ENCODE data around the gene GNG2. TPM values are rescaled to one million over a fixed set of nuclear protein-coding genes. Genes with fewer than 3 reads are reported as not detected.

GNG2 gene
- total and polyA plus RNA-seq, 2 experiments from 2014 or later, result 5.0 to 13.7 TPM

DNA sequence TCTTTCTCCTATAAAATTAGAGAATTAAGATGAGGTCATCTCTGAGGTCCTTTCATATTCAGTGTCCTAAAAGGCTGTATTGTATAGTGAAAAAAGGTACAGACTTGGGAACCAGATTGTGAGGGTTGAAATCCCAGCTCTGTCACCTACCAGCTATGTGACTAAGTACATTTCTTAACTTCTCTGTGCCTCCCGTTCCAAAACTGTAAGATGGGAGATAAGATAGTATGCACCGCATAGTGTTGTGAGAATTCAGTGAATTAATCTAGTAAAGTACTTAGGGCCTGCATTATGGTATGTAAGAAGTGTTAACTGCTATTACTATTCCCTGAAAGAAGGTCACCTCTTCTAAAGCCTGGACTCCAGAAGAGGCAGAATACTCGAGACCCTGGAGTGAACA is 60.6 kb downstream of the GNG2 start:
- TF ChIP-seq EZH2 (IDR thresholded peaks at IDR 0.05; ENCODE audit: borderline replicate concordance) (no peak), EZH2phosphoT487 (IDR thresholded peaks at IDR 0.05; ENCODE audit: low read depth, severe bottlenecking, unreplicated experiment) (no peak)
- TF ChIP-seq, protein P1, sequence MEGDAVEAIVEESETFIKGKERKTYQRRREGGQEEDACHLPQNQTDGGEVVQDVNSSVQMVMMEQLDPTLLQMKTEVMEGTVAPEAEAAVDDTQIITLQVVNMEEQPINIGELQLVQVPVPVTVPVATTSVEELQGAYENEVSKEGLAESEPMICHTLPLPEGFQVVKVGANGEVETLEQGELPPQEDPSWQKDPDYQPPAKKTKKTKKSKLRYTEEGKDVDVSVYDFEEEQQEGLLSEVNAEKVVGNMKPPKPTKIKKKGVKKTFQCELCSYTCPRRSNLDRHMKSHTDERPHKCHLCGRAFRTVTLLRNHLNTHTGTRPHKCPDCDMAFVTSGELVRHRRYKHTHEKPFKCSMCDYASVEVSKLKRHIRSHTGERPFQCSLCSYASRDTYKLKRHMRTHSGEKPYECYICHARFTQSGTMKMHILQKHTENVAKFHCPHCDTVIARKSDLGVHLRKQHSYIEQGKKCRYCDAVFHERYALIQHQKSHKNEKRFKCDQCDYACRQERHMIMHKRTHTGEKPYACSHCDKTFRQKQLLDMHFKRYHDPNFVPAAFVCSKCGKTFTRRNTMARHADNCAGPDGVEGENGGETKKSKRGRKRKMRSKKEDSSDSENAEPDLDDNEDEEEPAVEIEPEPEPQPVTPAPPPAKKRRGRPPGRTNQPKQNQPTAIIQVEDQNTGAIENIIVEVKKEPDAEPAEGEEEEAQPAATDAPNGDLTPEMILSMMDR (IDR thresholded peaks at IDR 0.05; ENCODE audit: poor library complexity), result no peak
- 50% methylated on average over 3 of the region's 3 CpGs for whole genome bisulfite sequencing (ENCODE audit: low lambda C conversion rate, missing lambda C conversion rate)
- H3K4me2 ChIP-seq, result no peak overlapping the region

DNA sequence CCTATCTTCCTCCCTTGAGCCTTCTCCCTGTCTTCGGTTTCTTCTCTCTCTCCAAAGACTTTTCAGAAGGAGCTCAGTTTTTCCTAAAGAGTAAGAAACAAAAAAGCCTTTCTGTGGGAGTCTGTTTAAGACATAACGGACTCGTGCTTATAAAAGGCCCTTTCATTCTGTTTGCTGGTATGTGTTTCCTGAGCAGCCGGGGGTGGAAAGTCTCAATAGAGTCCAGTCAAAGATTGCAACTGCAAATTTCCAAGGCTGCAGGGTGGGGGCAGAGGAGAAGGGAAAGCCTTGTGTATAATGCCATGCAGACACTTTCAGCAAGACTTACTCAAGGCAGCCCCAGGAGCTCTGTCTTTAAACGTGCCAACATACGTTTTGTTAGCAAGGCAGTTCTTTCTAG is 62.2 kb downstream of the GNG2 start:
- Histone ChIP-seq H3K27me3 (no peaks in the 10 kb centered on the region), H3K4me2 (peak overlapping the region; percentile 35), H3K36me3 (replicated peaks; ENCODE audit: insufficient read depth, low read depth) (no peaks in the 10 kb centered on the region), H3K4me1 (ENCODE audit: insufficient read depth) (no peaks in the 10 kb centered on the region), H3K4me3 (no peak overlapping the region), H4K20me1 (ENCODE audit: insufficient read depth, poor library complexity, severe bottlenecking) (no peaks in the 10 kb centered on the region), H2AFZ (no peak overlapping the region), H3K79me2 (no peaks in the 10 kb centered on the region), H3K9me3 (ENCODE audit: low read depth) (no peaks in the 10 kb centered on the region), H3K9me2 (replicated peaks; ENCODE audit: insufficient read depth) (no peaks in the 10 kb centered on the region), H3K27ac (peak overlapping the region; percentile 50)
- 57% methylated on average over 6 of the region's 6 CpGs for WGBS (ENCODE audit: low lambda C conversion rate, missing lambda C conversion rate)
- TF ChIP-seq EZH2 (IDR thresholded peaks at IDR 0.05; ENCODE audit: borderline replicate concordance), result no peak
- TF ChIP-seq, protein P1 (IDR thresholded peaks at IDR 0.05; ENCODE audit: poor library complexity), result no peak
- no peak for TF ChIP-seq EZH2phosphoT487 (IDR thresholded peaks at IDR 0.05; ENCODE audit: low read depth, severe bottlenecking, unreplicated experiment)
- peak; percentile 31 for DNase-seq (ENCODE audit: low spot score)

More for the DNA sequence above, 60.6 kb downstream of the GNG2 start:
- H2AFZ ChIP-seq, result no peak overlapping the region
- H3K79me2 ChIP-seq, result no peaks in the 10 kb centered on the region
- no peaks in the 10 kb centered on the region for H3K9me2 ChIP-seq (replicated peaks; ENCODE audit: insufficient read depth)
- no peak overlapping the region for H3K27ac ChIP-seq
- H4K20me1 ChIP-seq (ENCODE audit: insufficient read depth, poor library complexity, severe bottlenecking), result no peaks in the 10 kb centered on the region
- no peaks in the 10 kb centered on the region for H3K36me3 ChIP-seq (replicated peaks; ENCODE audit: insufficient read depth, low read depth)
- no peak for DNase-seq (ENCODE audit: low spot score)
- no peaks in the 10 kb centered on the region for H3K4me1 ChIP-seq (ENCODE audit: insufficient read depth)
- no peaks in the 10 kb centered on the region for H3K9me3 ChIP-seq (ENCODE audit: low read depth)
- H3K27me3 ChIP-seq, result no peaks in the 10 kb centered on the region
- no peak overlapping the region for H3K4me3 ChIP-seq

DNA sequence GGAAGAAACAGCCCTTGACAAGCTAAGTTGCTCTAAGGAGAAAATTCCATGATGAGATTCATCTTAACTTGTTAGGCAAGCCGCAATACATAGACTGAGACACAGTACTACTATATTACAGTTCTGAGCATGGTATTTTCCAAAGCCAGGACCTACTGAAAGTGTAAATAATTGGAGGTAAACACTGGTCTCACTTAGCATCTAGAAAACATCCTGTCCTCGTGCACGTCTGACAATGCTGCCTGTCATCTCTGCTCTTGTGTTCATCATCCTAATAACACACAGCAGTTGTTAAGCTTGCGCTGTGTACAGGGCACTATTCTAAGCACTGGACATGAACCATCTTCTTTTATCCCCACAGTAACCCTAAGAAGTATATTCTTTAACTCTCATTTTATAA is 64.2 kb downstream of the GNG2 start:
- no peak for TF ChIP-seq EZH2 (IDR thresholded peaks at IDR 0.05; ENCODE audit: borderline replicate concordance)
- no peak for TF ChIP-seq EZH2phosphoT487 (IDR thresholded peaks at IDR 0.05; ENCODE audit: low read depth, severe bottlenecking, unreplicated experiment)
- TF ChIP-seq, protein P1 (IDR thresholded peaks at IDR 0.05; ENCODE audit: poor library complexity), result no peak
- H3K27ac ChIP-seq, result no peak overlapping the region
- DNase-seq (ENCODE audit: low spot score), result no peak
- H4K20me1 ChIP-seq (ENCODE audit: insufficient read depth, poor library complexity, severe bottlenecking), result no peaks in the 10 kb centered on the region
- no peak overlapping the region for H3K4me3 ChIP-seq
- H3K4me2 ChIP-seq, result no peak overlapping the region
- no peaks in the 10 kb centered on the region for H3K79me2 ChIP-seq
- H3K4me1 ChIP-seq (ENCODE audit: insufficient read depth), result no peaks in the 10 kb centered on the region
- no peaks in the 10 kb centered on the region for H3K36me3 ChIP-seq (replicated peaks; ENCODE audit: insufficient read depth, low read depth)
- no peaks in the 10 kb centered on the region for H3K27me3 ChIP-seq
- H2AFZ ChIP-seq, result no peak overlapping the region
- H3K9me2 ChIP-seq (replicated peaks; ENCODE audit: insufficient read depth), result no peaks in the 10 kb centered on the region
- no peaks in the 10 kb centered on the region for H3K9me3 ChIP-seq (ENCODE audit: low read depth)
- 88% methylated on average over 4 of the region's 4 CpGs for WGBS (ENCODE audit: low lambda C conversion rate, missing lambda C conversion rate)

DNA sequence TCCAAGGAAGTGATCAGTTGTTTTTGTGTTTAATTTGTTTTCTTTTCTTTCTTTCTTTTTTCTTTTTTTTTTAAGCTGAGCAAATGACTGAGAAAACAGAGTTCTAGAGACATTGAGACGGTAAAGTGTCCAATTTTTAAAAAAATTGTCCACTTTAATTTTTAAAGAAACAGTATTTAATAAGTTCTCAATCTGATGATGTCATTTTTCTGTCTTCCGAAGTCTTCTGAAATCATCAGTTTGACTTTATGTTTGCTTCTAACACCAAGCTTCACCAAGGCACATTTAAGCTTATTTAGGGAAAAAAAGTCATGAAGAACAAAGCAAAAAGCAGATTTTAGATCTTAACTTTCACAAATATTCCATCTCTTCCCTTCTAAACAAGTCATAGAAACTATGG is 65.6 kb downstream of the GNG2 start:
- DNase-seq (ENCODE audit: low spot score), result no peak
- no peaks in the 10 kb centered on the region for H3K4me1 ChIP-seq (ENCODE audit: insufficient read depth)
- no peak overlapping the region for H3K4me2 ChIP-seq
- 99% methylated on average over 2 of the region's 2 CpGs for WGBS (ENCODE audit: low lambda C conversion rate, missing lambda C conversion rate)
- H3K9me3 ChIP-seq (ENCODE audit: low read depth), result no peaks in the 10 kb centered on the region
- no peaks in the 10 kb centered on the region for H3K36me3 ChIP-seq (replicated peaks; ENCODE audit: insufficient read depth, low read depth)
- H3K9me2 ChIP-seq (replicated peaks; ENCODE audit: insufficient read depth), result no peaks in the 10 kb centered on the region
- no peak overlapping the region for H2AFZ ChIP-seq
- TF ChIP-seq, protein P1 (IDR thresholded peaks at IDR 0.05; ENCODE audit: poor library complexity), result no peak
- TF ChIP-seq EZH2 (IDR thresholded peaks at IDR 0.05; ENCODE audit: borderline replicate concordance) (no peak), EZH2phosphoT487 (IDR thresholded peaks at IDR 0.05; ENCODE audit: low read depth, severe bottlenecking, unreplicated experiment) (no peak)
- no peaks in the 10 kb centered on the region for H3K79me2 ChIP-seq
- no peak overlapping the region for H3K4me3 ChIP-seq
- no peaks in the 10 kb centered on the region for H3K27me3 ChIP-seq
- no peaks in the 10 kb centered on the region for H4K20me1 ChIP-seq (ENCODE audit: insufficient read depth, poor library complexity, severe bottlenecking)
- no peak overlapping the region for H3K27ac ChIP-seq

Measured in hepatocyte (in vitro differentiated cells).